ENCODE data around the gene ATP8B2.
"Not testable (repeated sequence)": the region's sequence is repeated elsewhere in the genome, so short reads cannot be mapped to it uniquely, and the experiment has no call there.

The ATP8B2 gene

DNA sequence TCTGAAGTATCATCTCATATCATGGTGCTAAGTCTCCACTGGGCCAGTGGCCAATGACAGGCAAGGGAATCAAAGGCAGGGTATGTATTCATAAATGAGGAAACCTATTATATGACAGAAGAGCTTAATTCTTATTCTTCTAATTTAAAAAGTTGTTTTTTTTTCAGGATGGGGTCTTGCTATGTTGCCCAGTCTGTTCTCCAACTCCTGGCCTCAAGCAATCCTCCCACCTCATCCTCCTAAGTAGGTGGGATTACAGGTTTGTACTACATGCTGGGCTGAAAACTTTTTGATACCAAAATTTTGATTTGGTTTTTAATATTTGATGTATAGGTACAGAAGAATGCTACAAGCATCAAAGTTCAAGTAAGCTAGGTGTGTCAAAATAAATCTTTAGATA, 35.0 kb downstream of the ATP8B2 start:
- Histone ChIP-seq H3K27ac (no peak overlapping the region), H3K4me1 (no peaks in the 10 kb centered on the region), H3K27me3 (no peaks in the 10 kb centered on the region), H3K9me3 (no peaks in the 10 kb centered on the region), H3K4me3 (no peak overlapping the region), H4K20me1 (no peaks in the 10 kb centered on the region), H3K36me3 (no peaks in the 10 kb centered on the region), H3K4me2 (no peak overlapping the region), H3K9ac (no peak overlapping the region)
- no peak for TF ChIP-seq Cebpa-rat (IDR thresholded peaks at IDR 0.05)

- not testable (repeated sequence) for H3K27ac ChIP-seq, H3K4me1 ChIP-seq, H3K4me2 ChIP-seq, H3K9me3 ChIP-seq, H3K9ac ChIP-seq, H3K27me3 ChIP-seq, H4K20me1 ChIP-seq, H3K4me3 ChIP-seq, H3K36me3 ChIP-seq
These were observed 35.6 kb downstream of the ATP8B2 start for GRCh38 chr1:154360881-154361280.

DNA sequence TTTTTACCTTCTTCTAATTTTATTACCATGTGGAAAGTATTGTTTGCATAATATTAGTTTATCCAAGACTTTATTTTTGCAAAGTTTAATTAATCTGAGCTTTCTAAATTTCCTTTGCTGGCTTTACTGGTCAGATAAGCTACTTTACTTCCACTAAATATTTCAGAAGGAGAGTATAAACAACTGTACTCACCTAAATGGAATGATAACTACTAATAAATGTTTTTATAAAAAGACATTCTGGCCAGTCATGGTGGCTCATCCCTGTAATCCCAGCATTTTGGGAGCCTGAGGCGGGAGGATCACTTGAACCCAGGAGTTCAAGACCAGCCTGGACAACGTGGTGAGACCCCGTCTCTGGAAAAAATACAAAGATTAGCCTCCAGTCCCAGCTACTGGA, 36.0 kb downstream of the ATP8B2 start:
- no peaks in the 10 kb centered on the region for H4K20me1 ChIP-seq
- no peak overlapping the region for H3K9ac ChIP-seq
- no peak overlapping the region for H3K27ac ChIP-seq
- no peaks in the 10 kb centered on the region for H3K27me3 ChIP-seq
- no peak for TF ChIP-seq Cebpa-rat (IDR thresholded peaks at IDR 0.05)
- H3K4me1 ChIP-seq = no peaks in the 10 kb centered on the region
- H3K4me2 ChIP-seq = no peak overlapping the region
- no peak overlapping the region for H3K4me3 ChIP-seq
- H3K36me3 ChIP-seq = no peaks in the 10 kb centered on the region
- H3K9me3 ChIP-seq = no peaks in the 10 kb centered on the region

- Histone ChIP-seq H3K4me1 (0 out of 2 replicates have a peak, but pooled peaks cover 4% of the 10 kb centered on the region), H3K9ac (no peak overlapping the region), H3K9me3 (no peaks in the 10 kb centered on the region), H3K4me3 (no peak overlapping the region), H3K27ac (no peak overlapping the region), H4K20me1 (no peaks in the 10 kb centered on the region), H3K27me3 (no peaks in the 10 kb centered on the region), H3K36me3 (no peaks in the 10 kb centered on the region), H3K4me2 (no peak overlapping the region)
- no peak for TF ChIP-seq Cebpa-rat (IDR thresholded peaks at IDR 0.05)
These were observed 46.1 kb downstream of the ATP8B2 start for GRCh38 chr1:154371436-154371835.

DNA sequence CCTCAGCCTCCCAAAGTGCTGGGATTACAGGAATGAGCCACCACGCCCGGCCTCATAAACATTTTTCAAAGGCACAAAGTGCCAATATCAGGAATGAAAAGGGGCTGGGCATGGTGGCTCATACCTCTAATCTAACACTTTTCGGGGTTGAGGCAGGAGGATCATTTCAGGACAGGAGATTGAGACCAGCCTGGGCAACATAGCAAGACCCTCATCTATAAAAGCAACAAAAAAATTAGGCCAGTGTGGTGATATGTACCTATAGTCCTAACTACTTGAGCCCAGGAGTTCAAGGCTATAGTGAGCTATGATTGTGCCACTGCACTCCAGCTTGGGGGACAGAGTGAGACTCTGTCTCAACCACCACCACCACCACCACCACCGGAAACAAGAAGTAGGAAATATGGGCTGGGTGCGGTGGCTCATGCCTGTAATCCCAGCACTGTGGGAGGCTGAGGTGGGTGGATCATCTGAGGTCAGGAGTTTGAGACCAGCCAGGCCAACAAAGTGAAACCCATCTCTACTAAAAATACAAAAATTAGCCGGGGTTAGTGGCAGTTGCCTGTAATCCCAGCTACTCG, 48.5 kb downstream of the ATP8B2 start:
- not testable (repeated sequence) for H3K27ac ChIP-seq, H3K9me3 ChIP-seq, H3K36me3 ChIP-seq, H4K20me1 ChIP-seq, H3K9ac ChIP-seq, H3K4me3 ChIP-seq, H3K4me2 ChIP-seq, H3K27me3 ChIP-seq
- H3K4me1 ChIP-seq = peaks cover 14% of the 10 kb centered on the region

DNA sequence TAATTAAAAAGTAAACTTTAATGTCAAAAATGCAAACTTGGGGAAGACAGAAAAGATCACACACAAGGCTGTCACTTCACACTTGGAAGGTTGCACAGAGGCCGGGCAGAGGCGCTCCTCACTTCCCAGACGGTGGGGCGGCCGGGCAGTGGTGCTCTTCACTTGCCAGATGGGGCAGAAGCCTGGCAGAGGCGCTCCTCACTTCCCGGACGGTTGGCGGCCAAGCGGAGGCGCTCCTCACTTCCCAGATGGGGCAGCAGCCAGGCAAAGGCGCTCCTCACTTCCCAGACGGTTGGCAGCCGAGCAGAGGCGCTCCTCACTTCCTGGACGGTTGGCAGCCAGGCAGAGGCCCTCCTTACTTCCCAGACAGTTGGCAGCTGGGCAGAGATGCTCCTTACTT, 54.0 kb downstream of the ATP8B2 start:
- no peak overlapping the region for H3K4me2 ChIP-seq
- H3K9ac ChIP-seq = no peak overlapping the region
- no peak overlapping the region for H3K27ac ChIP-seq
- no peaks in the 10 kb centered on the region for H3K27me3 ChIP-seq
- no peak for TF ChIP-seq Cebpa-rat (IDR thresholded peaks at IDR 0.05)
- H4K20me1 ChIP-seq = no peaks in the 10 kb centered on the region
- H3K9me3 ChIP-seq = no peaks in the 10 kb centered on the region
- H3K4me1 ChIP-seq = peaks cover 10% of the 10 kb centered on the region
- no peak overlapping the region for H3K4me3 ChIP-seq
- H3K36me3 ChIP-seq = no peaks in the 10 kb centered on the region

DNA sequence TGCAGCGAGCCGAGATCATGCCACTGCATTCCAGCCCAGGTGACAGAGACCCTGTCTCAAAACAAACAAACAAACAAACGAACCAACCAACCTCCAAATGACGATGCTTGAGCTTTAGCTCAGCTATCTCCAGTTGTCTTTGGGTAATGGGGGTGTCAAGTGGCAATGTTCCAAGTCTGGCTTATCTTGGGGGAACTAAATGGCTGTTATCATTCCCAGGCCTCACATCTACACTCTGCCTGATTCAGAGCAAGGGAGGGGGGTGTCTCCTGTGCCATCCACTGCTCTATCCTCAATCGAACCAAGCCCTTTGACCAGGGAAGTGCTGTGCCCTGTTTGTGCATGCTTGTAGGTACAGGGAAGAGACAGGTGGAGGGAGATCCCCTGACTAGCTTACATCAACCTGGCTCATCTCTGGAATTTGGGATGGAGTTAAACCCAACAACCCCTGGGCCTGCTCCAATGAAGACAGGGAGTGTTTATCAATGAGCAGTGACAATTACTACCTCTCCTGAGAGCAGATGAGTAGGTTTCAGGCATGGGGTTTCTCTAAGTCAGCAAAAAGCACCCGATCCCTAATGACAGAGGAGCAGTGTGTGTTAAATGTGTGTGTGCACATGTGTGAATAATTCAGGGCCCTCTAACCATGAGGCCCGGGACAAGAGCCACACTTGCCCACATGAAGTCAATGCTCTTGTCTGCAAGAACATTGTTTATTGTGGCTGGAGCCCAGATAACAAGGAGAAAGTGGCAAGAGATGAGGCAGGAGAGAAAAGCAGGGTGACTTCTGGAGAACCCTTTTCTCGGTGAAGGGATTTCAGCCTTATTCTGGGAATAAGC, 59.5 kb downstream of the ATP8B2 start:
- H3K27me3 ChIP-seq = no peaks in the 10 kb centered on the region
- H3K9me3 ChIP-seq = no peaks in the 10 kb centered on the region
- H3K4me3 ChIP-seq = no peak overlapping the region
- H3K9ac ChIP-seq = no peak overlapping the region
- no peaks in the 10 kb centered on the region for H3K36me3 ChIP-seq
- H3K4me2 ChIP-seq = no peak overlapping the region
- no peaks in the 10 kb centered on the region for H3K4me1 ChIP-seq
- no peak overlapping the region for H3K27ac ChIP-seq
- TF ChIP-seq Cebpa-rat (IDR thresholded peaks at IDR 0.05) = no peak
- H4K20me1 ChIP-seq = no peaks in the 10 kb centered on the region

- Histone ChIP-seq H3K27me3 (no peaks in the 10 kb centered on the region), H3K4me1 (no peaks in the 10 kb centered on the region), H3K9me3 (no peaks in the 10 kb centered on the region), H3K9ac (no peak overlapping the region), H4K20me1 (no peaks in the 10 kb centered on the region), H3K4me2 (no peak overlapping the region), H3K4me3 (no peak overlapping the region), H3K36me3 (no peaks in the 10 kb centered on the region), H3K27ac (no peak overlapping the region)
- no peak for TF ChIP-seq Cebpa-rat (IDR thresholded peaks at IDR 0.05)
These were observed 61.5 kb downstream of the ATP8B2 start for GRCh38 chr1:154386643-154387352.

DNA sequence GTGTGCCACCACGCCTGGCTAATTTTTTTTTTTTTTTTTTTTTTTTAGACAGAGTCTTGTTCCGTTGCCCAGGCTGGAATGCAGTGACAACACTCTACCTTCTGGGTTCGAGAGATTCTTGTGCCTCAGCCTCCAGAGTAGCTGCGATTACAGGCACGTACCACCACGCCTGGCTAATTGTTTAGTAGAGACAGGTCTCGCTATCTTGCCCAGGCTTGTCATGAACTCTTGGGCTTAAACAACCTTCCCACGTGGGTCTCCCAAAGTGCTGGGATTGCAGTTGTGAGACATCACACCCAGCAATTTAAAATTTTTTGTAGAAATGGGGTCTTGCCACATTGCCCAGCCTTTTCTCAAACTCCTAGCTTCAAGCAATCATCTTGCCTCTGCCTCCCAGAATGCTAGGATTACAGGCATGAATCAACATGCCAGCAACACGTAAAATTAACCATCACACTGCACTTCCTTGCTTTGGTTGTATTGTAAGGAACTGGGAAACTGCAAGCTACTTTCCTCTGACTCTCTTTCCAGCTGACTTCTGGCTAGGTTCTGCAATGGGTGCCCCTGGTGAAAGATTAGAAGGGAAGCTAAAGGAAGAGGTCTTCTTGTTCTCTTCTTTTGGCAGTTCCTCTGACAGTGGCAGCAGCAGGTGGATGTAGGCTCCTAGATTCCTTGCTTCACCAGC, 65.9 kb downstream of the ATP8B2 start:
- Histone ChIP-seq H3K27me3 (no peaks in the 10 kb centered on the region), H3K36me3 (no peaks in the 10 kb centered on the region), H3K9me3 (peaks cover 8% of the 10 kb centered on the region; the same call in 1 of the 2 replicates), H3K27ac (no peak overlapping the region), H3K9ac (no peak overlapping the region), H4K20me1 (no peaks in the 10 kb centered on the region), H3K4me2 (no peak overlapping the region), H3K4me3 (no peak overlapping the region), H3K4me1 (no peaks in the 10 kb centered on the region)
- no peak for TF ChIP-seq Cebpa-rat (IDR thresholded peaks at IDR 0.05)

- no peaks in the 10 kb centered on the region for H4K20me1 ChIP-seq
- no peaks in the 10 kb centered on the region for H3K27me3 ChIP-seq
- peaks cover 8% of the 10 kb centered on the region; the same call in 1 of the 2 replicates for H3K9me3 ChIP-seq
- H3K4me3 ChIP-seq = no peak overlapping the region
- no peaks in the 10 kb centered on the region for H3K36me3 ChIP-seq
- H3K4me1 ChIP-seq = peaks cover 18% of the 10 kb centered on the region
- no peak for TF ChIP-seq Cebpa-rat (IDR thresholded peaks at IDR 0.05)
- no peak overlapping the region for H3K9ac ChIP-seq
- H3K27ac ChIP-seq = no peak overlapping the region
- no peak overlapping the region for H3K4me2 ChIP-seq
These were observed 72.8 kb downstream of the ATP8B2 start for GRCh38 chr1:154398141-154398540.
